Stomach (tissue), 4 donors: ENCODE measurements around the gene SLC35G2.

Experiments used
- POLR2A ChIP-seq, 4 donors: fragments of 450-650 bp; IDR thresholded peaks; one replicate each; pipeline ENCODE4 v1.6.1; 2016; ENCODE audit warnings: antibody characterized with exemption in 4 of 4, control low read depth in 2 of 4, mild to moderate bottlenecking in 1 of 4, moderate library complexity in 1 of 4
- POLR2AphosphoS5 ChIP-seq, 3 donors: sonication (generic); formaldehyde crosslinking; IDR thresholded peaks; one replicate each; pipeline ENCODE4 v1.6.1; 2016; ENCODE audit warnings: antibody characterized with exemption in 3 of 3
- TF ChIP-seq, protein P1 (sequence below), 7 experiments: fragments of 450-650 bp in 4 of 7; fragments of 200-600 bp in 3 of 7; sonication (generic) in 3 of 7; IDR thresholded peaks; one replicate each; pipeline ENCODE4 v1.5.1; 2016 to 2019; ENCODE audit warnings: antibody characterized with exemption in 7 of 7, control low read depth in 2 of 7, mild to moderate bottlenecking in 1 of 7

GRCh38 chr3:136789976-136790375 is 28.9 kb upstream of the SLC35G2 start:
- TF ChIP-seq POLR2A (IDR thresholded peaks at IDR 0.05) (no peak), POLR2AphosphoS5 (IDR thresholded peaks at IDR 0.05) (no peak)
- TF ChIP-seq, protein P1, sequence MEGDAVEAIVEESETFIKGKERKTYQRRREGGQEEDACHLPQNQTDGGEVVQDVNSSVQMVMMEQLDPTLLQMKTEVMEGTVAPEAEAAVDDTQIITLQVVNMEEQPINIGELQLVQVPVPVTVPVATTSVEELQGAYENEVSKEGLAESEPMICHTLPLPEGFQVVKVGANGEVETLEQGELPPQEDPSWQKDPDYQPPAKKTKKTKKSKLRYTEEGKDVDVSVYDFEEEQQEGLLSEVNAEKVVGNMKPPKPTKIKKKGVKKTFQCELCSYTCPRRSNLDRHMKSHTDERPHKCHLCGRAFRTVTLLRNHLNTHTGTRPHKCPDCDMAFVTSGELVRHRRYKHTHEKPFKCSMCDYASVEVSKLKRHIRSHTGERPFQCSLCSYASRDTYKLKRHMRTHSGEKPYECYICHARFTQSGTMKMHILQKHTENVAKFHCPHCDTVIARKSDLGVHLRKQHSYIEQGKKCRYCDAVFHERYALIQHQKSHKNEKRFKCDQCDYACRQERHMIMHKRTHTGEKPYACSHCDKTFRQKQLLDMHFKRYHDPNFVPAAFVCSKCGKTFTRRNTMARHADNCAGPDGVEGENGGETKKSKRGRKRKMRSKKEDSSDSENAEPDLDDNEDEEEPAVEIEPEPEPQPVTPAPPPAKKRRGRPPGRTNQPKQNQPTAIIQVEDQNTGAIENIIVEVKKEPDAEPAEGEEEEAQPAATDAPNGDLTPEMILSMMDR (IDR thresholded peaks at IDR 0.05), result no peak
